Bronchial epithelial cell (primary cell): Measurements from ENCODE around the gene CENPV. TPM values are rescaled to one million over a fixed set of nuclear protein-coding genes. Genes with fewer than 3 reads are reported as not detected.

Experiments
- DNase-seq: peaks from one replicate; pipeline ENCODE4 v3.0.0-alpha.2; 2010; ENCODE audit warnings: low read depth
- FAIRE-seq: peaks from 2 replicates; lab custom pipeline; 2011; peaks lifted over from hg19 to GRCh38; lab: Jason Lieb, UNC
- H3K27me3 ChIP-seq: 2 replicates; pipeline ENCODE4 v1.5.1; 2011; ENCODE audit warnings: low read length; ENCODE audit not compliant: control insufficient read depth, insufficient read depth
- H3K36me3 ChIP-seq: 2 replicates; pipeline ENCODE4 v1.5.1; 2011; ENCODE audit warnings: low read length; ENCODE audit not compliant: control insufficient read depth, insufficient read depth
- H3K4me3 ChIP-seq: 2 replicates; pipeline ENCODE4 v1.5.1; 2011; ENCODE audit warnings: mild to moderate bottlenecking, low read depth, low read length, control low read depth
- CTCF ChIP-seq: IDR thresholded peaks from 2 replicates; pipeline ENCODE4 v1.5.1; 2011; ENCODE audit warnings: mild to moderate bottlenecking, moderate library complexity, low read length, control low read depth, inconsistent platforms; ENCODE audit not compliant: insufficient read depth, severe bottlenecking
- total RNA-seq: library from RNA; depleted of rRNA; stranded (reverse); fragments of >200 nt; gene quantifications from 2 replicates; pipeline ENCODE4 v1.2.1, GENCODE V29; 2014

Gene CENPV
- total RNA-seq, 1 donor from 2014 or later = 17.4 TPM

- DNase-seq (no peak), FAIRE-seq (no peak)
- Histone ChIP-seq H3K36me3 (no peaks in the 10 kb centered on the region), H3K4me3 (peak overlapping the region; percentile 49), H3K27me3 (peaks cover 2% of the 10 kb centered on the region)
- no peak for TF ChIP-seq CTCF
Observed at GRCh38 chr17:16352667-16353316, 477 bp downstream of the CENPV start.

- no peak for FAIRE-seq
- H3K4me3 ChIP-seq = peak overlapping the region; percentile 49
- no peaks in the 10 kb centered on the region for H3K36me3 ChIP-seq
- TF ChIP-seq CTCF = no peak
- peaks cover 2% of the 10 kb centered on the region for H3K27me3 ChIP-seq
- no peak for DNase-seq
Observed at GRCh38 chr17:16352303-16352666, 984 bp downstream of the CENPV start.

GRCh38 chr17:16351831-16352230 lies 1.4 kb downstream of the CENPV start:
- DNase-seq (peak; percentile 27), FAIRE-seq (no peak)
- H3K27me3 ChIP-seq = peaks cover 2% of the 10 kb centered on the region
- no peak for TF ChIP-seq CTCF
- no peaks in the 10 kb centered on the region for H3K36me3 ChIP-seq
- H3K4me3 ChIP-seq = peak overlapping the region; percentile 49

- H3K36me3 ChIP-seq = no peaks in the 10 kb centered on the region
- FAIRE-seq (no peak), DNase-seq (no peak)
- H3K4me3 ChIP-seq = no peak overlapping the region
- no peak for TF ChIP-seq CTCF
- peaks cover 2% of the 10 kb centered on the region for H3K27me3 ChIP-seq
Observed at GRCh38 chr17:16349431-16349830, 3.8 kb downstream of the CENPV start.

GRCh38 chr17:16348586-16348985 lies 4.7 kb downstream of the CENPV start:
- no peak for FAIRE-seq
- DNase-seq = no peak
- Histone ChIP-seq H3K36me3 (no peaks in the 10 kb centered on the region), H3K27me3 (peaks cover 2% of the 10 kb centered on the region), H3K4me3 (no peak overlapping the region)
- TF ChIP-seq CTCF = no peak
